ENCODE results near the gene CD53. TPM values are rescaled to one million over a fixed set of nuclear protein-coding genes. Genes with fewer than 3 reads are reported as not detected.

Gene CD53
- total RNA-seq, 1 experiment from 2014 or later: 0.96 TPM

- BruUV-seq (replicated peaks): no TSS peak
- Histone ChIP-seq H3K4me1 (ENCODE audit: control insufficient read depth in 1 of 2, insufficient read depth in 2 of 2, low read length in 2 of 2) (no peaks in the 10 kb centered on the region), H4K20me1 (ENCODE audit: insufficient read depth) (no peaks in the 10 kb centered on the region), H3K4me2 (ENCODE audit: low read length) (no peak overlapping the region), H3K36me3 (ENCODE audit: control insufficient read depth in 1 of 2, insufficient read depth in 2 of 2, low read length in 2 of 2) (no peaks in the 10 kb centered on the region), H3K4me3 (replicated peaks in 1 of 2; ENCODE audit: low read depth in 1 of 2, low read length in 2 of 2) (no peak overlapping the region), H3K9me3 (ENCODE audit: control insufficient read depth in 1 of 2, insufficient read depth in 1 of 2, low read depth in 1 of 2, low read length in 2 of 2) (no peaks in the 10 kb centered on the region), H3K9ac (ENCODE audit: low read length) (no peak overlapping the region), H3K9me2 (ENCODE audit: insufficient read depth) (no peaks in the 10 kb centered on the region), H2AFZ (ENCODE audit: low read depth, low read length, poor library complexity, severe bottlenecking) (no peak overlapping the region), H3K27me3 (ENCODE audit: insufficient read depth, low read length) (peaks cover 24% of the 10 kb centered on the region; the same call in 1 of the 2 replicates), H3K79me2 (ENCODE audit: insufficient read depth, low read length) (no peaks in the 10 kb centered on the region), H3K27ac (ENCODE audit: low read depth, low read length) (no peak overlapping the region)
- ChIA-PET CTCF (no interaction called here), RAD21 (ENCODE audit: low non-redundant PET in 1 of 2, low total read pairs in 2 of 2, uncharacterized antibody in 2 of 2, unreplicated experiment in 2 of 2) (no interaction called here), POLR2A (no interaction called here)
- ATAC-seq (no peak), DNase-seq (ENCODE audit: low read depth, low spot score) (no peak)
- intact Hi-C loops (cut with micrococcal nuclease): no loop called here
- TF ChIP-seq CBX3 (IDR thresholded peaks at IDR 0.05; ENCODE audit: low read depth) (no peak), ELF1 (IDR thresholded peaks at IDR 0.05; ENCODE audit: borderline replicate concordance, low read depth) (no peak), ZBTB33 (IDR thresholded peaks at IDR 0.05; ENCODE audit: extremely low read depth, insufficient replicate concordance, low read length) (no peak), ZFX (IDR thresholded peaks at IDR 0.05) (no peak), SIN3A (IDR thresholded peaks at IDR 0.05; ENCODE audit: low read depth) (no peak), CTCF (IDR thresholded peaks at IDR 0.05 in 2 of 3, conservative IDR thresholded peaks at IDR 0.05 in 1 of 3; ENCODE audit: borderline replicate concordance in 1 of 3, insufficient read depth in 1 of 3, low read depth in 2 of 3, low read length in 2 of 3) (no peak), TCF7L2 (IDR thresholded peaks at IDR 0.05; ENCODE audit: borderline replicate concordance, extremely low read depth, insufficient read depth, insufficient read length) (no peak), SP1 (IDR thresholded peaks at IDR 0.05; ENCODE audit: low read depth) (no peak), SRF (IDR thresholded peaks at IDR 0.05; ENCODE audit: low read depth) (no peak)
Measured at GRCh38 chr1:110888049-110888448, 15.1 kb downstream of the CD53 start.

Data from HCT116 (cell line).